Smooth muscle cell (in vitro differentiated cells): ENCODE results near the gene TPM1. TPM values are rescaled to one million over a fixed set of nuclear protein-coding genes. Genes with fewer than 3 reads are reported as not detected.

Experiments used
- DNase-seq: peaks from one replicate; lab custom pipeline; 2025; ENCODE audit not compliant: unreplicated experiment; lab: John Stamatoyannopoulos, UW
- H2AFZ ChIP-seq: fragments of 200-600 bp; sonication (generic); 2 replicates; pipeline ENCODE4 v1.6.0; 2016; ENCODE audit warnings: antibody characterized with exemption, low read depth, mild to moderate bottlenecking
- H3F3A ChIP-seq: fragments of 200-600 bp; sonication (generic); 2 replicates; pipeline ENCODE4 v1.6.0; 2017; ENCODE audit warnings: antibody characterized with exemption, low read depth
- H3K27ac ChIP-seq: fragments of 200-600 bp; sonication (generic); 2 replicates; pipeline ENCODE4 v1.5.1; 2016; ENCODE audit warnings: low read depth, mild to moderate bottlenecking
- H3K27me3 ChIP-seq: fragments of 200-600 bp; sonication (generic); 2 replicates; pipeline ENCODE4 v1.6.1; 2016; ENCODE audit warnings: low read depth, mild to moderate bottlenecking
- H3K36me3 ChIP-seq: fragments of 200-600 bp; sonication (generic); 2 replicates; pipeline ENCODE4 v1.5.1; 2016; ENCODE audit warnings: low read depth
- H3K4me1 ChIP-seq: fragments of 200-600 bp; sonication (generic); 2 replicates; pipeline ENCODE4 v1.5.1; 2016; ENCODE audit warnings: low read depth
- H3K4me2 ChIP-seq: fragments of 200-600 bp; sonication (generic); 2 replicates; pipeline ENCODE4 v1.6.0; 2016; ENCODE audit warnings: mild to moderate bottlenecking
- H3K4me3 ChIP-seq: fragments of 200-600 bp; sonication (generic); 2 replicates; pipeline ENCODE4 v1.5.1; 2016; ENCODE audit warnings: mild to moderate bottlenecking
- H3K79me2 ChIP-seq: fragments of 200-600 bp; sonication (generic); 2 replicates; pipeline ENCODE4 v1.6.0; 2016; ENCODE audit warnings: low read depth, mild to moderate bottlenecking
- H3K9ac ChIP-seq: fragments of 200-600 bp; sonication (generic); 2 replicates; pipeline ENCODE4 v1.6.0; 2016; ENCODE audit warnings: low read depth
- H3K9me3 ChIP-seq: fragments of 200-600 bp; sonication (generic); replicated peaks from 2 replicates; pipeline ENCODE4 v1.5.1; 2016; ENCODE audit warnings: low read depth
- H4K20me1 ChIP-seq: fragments of 200-600 bp; sonication (generic); 2 replicates; pipeline ENCODE4 v1.6.0; 2016; ENCODE audit warnings: low read depth
- WGBS: methylation state at CpG from one replicate; pipeline ENCODE4 v1.1.7; 2016; ENCODE audit warnings: low lambda C conversion rate; 5-methylcytosine and 5-hydroxymethylcytosine counted together
- polyA plus RNA-seq: library from polyadenylated mRNA; unstranded; fragments of >200 nt; fragmentation: Nextera tagmentation; extraction: Ambion mirVana; gene quantifications from 2 replicates; pipeline ENCODE4 v1.2.1, GENCODE V29; 2016
- total RNA-seq: library from RNA; depleted of rRNA; stranded (reverse); fragments of >200 nt; gene quantifications from 2 replicates; pipeline ENCODE4 v1.2.3, GENCODE V29; 2014
- TF ChIP-seq, protein P1 (sequence below): fragments of 200-600 bp; sonication (generic); IDR thresholded peaks from 2 replicates; pipeline ENCODE4 v1.5.1; 2017; ENCODE audit warnings: borderline replicate concordance, mild to moderate bottlenecking, antibody characterized with exemption; ENCODE audit not compliant: insufficient read depth, poor library complexity, severe bottlenecking

The TPM1 gene
- total and polyA plus RNA-seq, 2 experiments from 2014 or later: 1,694 to 1,915 TPM

DNA sequence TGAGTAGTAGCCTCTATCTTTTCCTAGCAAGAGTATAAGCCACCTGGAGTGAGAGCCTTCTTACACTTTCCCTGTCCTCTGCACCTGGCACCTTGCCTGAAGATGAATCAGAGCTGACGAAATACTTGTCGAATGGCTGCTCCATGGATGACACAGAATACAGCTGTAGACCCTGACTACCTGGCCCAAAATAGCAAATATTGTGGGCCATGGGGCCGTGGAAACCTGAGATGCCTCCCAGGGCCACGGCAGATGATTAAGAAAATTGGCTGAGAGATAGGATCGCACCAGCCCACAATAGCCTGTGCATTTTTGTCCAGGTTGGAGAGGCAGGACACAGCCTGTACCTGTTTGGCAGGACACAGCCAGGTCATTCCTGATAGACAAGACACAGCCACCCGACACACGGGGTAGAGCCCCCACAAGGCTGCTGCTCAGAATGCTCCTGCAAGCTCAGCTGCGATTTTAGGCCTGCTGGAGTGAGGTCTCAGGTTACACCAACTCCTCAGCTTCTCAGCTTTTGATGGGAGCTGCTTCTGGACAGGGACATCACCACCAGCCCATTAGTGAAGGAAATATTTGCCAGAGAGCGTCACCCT is 22.9 kb upstream of the TPM1 start:
- Histone ChIP-seq H3K4me3 (no peak overlapping the region), H3K27me3 (no peaks in the 10 kb centered on the region), H2AFZ (no peak overlapping the region), H3K4me2 (no peak overlapping the region), H3K36me3 (no peaks in the 10 kb centered on the region), H3K9ac (no peak overlapping the region), H3K4me1 (peaks cover 14% of the 10 kb centered on the region), H3F3A (peaks cover 9% of the 10 kb centered on the region), H3K27ac (peak overlapping the region; percentile 77), H3K79me2 (no peaks in the 10 kb centered on the region), H3K9me3 (no peaks in the 10 kb centered on the region), H4K20me1 (no peaks in the 10 kb centered on the region)
- WGBS: 50% methylated on average over 9 of the region's 9 CpGs
- TF ChIP-seq, protein P1, sequence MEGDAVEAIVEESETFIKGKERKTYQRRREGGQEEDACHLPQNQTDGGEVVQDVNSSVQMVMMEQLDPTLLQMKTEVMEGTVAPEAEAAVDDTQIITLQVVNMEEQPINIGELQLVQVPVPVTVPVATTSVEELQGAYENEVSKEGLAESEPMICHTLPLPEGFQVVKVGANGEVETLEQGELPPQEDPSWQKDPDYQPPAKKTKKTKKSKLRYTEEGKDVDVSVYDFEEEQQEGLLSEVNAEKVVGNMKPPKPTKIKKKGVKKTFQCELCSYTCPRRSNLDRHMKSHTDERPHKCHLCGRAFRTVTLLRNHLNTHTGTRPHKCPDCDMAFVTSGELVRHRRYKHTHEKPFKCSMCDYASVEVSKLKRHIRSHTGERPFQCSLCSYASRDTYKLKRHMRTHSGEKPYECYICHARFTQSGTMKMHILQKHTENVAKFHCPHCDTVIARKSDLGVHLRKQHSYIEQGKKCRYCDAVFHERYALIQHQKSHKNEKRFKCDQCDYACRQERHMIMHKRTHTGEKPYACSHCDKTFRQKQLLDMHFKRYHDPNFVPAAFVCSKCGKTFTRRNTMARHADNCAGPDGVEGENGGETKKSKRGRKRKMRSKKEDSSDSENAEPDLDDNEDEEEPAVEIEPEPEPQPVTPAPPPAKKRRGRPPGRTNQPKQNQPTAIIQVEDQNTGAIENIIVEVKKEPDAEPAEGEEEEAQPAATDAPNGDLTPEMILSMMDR: no peak
- DNase-seq: no peak

DNA sequence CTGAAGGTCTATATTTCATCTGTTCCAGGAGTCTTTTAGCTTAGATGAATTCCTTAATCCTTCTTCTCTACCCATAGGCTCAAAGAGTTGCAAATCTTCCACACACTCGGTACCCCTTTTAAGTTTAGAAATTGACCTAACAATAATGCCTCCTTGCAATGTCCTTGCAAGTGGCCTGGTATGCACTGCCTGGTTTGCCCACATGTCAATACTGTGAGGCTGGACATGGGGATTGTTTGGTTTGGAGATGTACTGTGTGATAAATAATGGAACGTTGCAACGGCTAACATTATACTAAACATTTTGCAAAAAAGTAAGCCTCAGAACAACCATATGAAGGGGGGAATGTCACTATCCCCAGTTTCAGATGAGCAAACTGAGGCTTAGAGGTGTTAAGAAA is 22.4 kb upstream of the TPM1 start:
- no peaks in the 10 kb centered on the region for H4K20me1 ChIP-seq
- no peak for DNase-seq
- peak overlapping the region; percentile 77 for H3K27ac ChIP-seq
- H3K9me3 ChIP-seq: no peaks in the 10 kb centered on the region
- H3K4me2 ChIP-seq: no peak overlapping the region
- no peak overlapping the region for H2AFZ ChIP-seq
- no peak overlapping the region for H3K9ac ChIP-seq
- peaks cover 10% of the 10 kb centered on the region for H3K4me1 ChIP-seq
- no peaks in the 10 kb centered on the region for H3K79me2 ChIP-seq
- H3F3A ChIP-seq: peaks cover 8% of the 10 kb centered on the region
- WGBS: 64% methylated on average over 3 of the region's 3 CpGs
- no peaks in the 10 kb centered on the region for H3K36me3 ChIP-seq
- no peaks in the 10 kb centered on the region for H3K27me3 ChIP-seq
- TF ChIP-seq, protein P1: no peak
- H3K4me3 ChIP-seq: no peak overlapping the region

DNA sequence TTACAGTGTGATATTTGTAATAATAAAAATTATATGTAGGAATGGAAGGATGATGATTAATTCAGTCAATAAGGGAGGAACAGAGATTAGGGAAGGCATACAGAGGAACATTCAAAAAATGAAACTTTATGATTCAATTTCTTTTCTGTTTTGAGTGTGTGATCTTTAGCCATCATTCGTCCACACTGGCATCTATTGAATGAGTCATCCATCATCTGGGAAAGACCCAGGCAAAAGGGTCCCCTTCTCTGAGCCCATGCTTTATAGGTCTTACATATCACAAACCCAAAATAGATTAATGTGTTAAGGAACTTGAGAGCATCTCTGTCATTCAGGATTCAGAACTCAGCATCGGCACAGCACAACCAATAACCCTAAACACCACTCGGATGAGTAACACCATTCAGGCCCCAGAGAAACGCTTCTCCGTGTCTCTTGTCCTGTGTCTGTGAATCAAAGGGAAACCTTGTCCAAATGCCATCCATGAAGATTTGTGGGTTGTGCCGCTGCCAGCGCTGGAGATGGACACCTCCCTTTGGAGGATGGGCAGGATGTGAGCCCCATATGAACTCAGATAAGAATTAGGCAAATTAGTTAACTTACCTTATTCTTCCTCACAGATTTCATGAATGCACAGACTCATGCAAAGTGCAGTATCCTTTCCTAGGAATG is 21.7 kb upstream of the TPM1 start:
- H2AFZ ChIP-seq: no peak overlapping the region
- H3K4me1 ChIP-seq: peaks cover 10% of the 10 kb centered on the region
- H3F3A ChIP-seq: peaks cover 8% of the 10 kb centered on the region
- no peak overlapping the region for H3K9ac ChIP-seq
- H3K4me3 ChIP-seq: no peak overlapping the region
- H3K4me2 ChIP-seq: peak overlapping the region; percentile 16
- peak overlapping the region; percentile 77 for H3K27ac ChIP-seq
- no peak for DNase-seq
- H3K36me3 ChIP-seq: no peaks in the 10 kb centered on the region
- no peaks in the 10 kb centered on the region for H3K27me3 ChIP-seq
- no peaks in the 10 kb centered on the region for H4K20me1 ChIP-seq
- TF ChIP-seq, protein P1: no peak
- no peaks in the 10 kb centered on the region for H3K79me2 ChIP-seq
- 56% methylated on average over 7 of the region's 7 CpGs for WGBS
- H3K9me3 ChIP-seq: no peaks in the 10 kb centered on the region
